Stimulated activated CD4-positive, alpha-beta T cell treated with anti-CD3 and anti-CD28 coated beads, TNF-alpha, amount 100 ng/mL, for 1 hour (primary cell): Measurements from ENCODE around the gene ME3.

Experiments
- DNase-seq, 3 donors: peaks; one replicate each; pipeline ENCODE4 v3.0.0-alpha.2; 2020; ENCODE audit warnings: low read depth in 3 of 3, low spot score in 1 of 3

Gene ME3

GRCh38 chr11:86693518-86693917, 21.1 kb upstream of the ME3 start:
- no peak for DNase-seq

GRCh38 chr11:86692746-86693145, 20.3 kb upstream of the ME3 start:
- no peak for DNase-seq

- no peak for DNase-seq
Observed at GRCh38 chr11:86692317-86692716, 19.9 kb upstream of the ME3 start.

GRCh38 chr11:86688398-86689179, 16.2 kb upstream of the ME3 start:
- no peak for DNase-seq

- DNase-seq, result no peak
Observed at GRCh38 chr11:86687185-86687778, 14.9 kb upstream of the ME3 start.

GRCh38 chr11:86686531-86686930, 14.1 kb upstream of the ME3 start:
- DNase-seq, result no peak

GRCh38 chr11:86681483-86681756, 9.0 kb upstream of the ME3 start:
- DNase-seq, result no peak

- DNase-seq, result no peak
Observed at GRCh38 chr11:86680716-86681482, 8.5 kb upstream of the ME3 start.

GRCh38 chr11:86678823-86679222, 6.4 kb upstream of the ME3 start:
- DNase-seq, result no peak

GRCh38 chr11:86678296-86678695, 5.9 kb upstream of the ME3 start:
- no peak for DNase-seq

- no peak for DNase-seq
Observed at GRCh38 chr11:86676533-86677154, 4.2 kb upstream of the ME3 start.

GRCh38 chr11:86676010-86676409, 3.6 kb upstream of the ME3 start:
- DNase-seq, result no peak

- no peak for DNase-seq
Observed at GRCh38 chr11:86675017-86675416, 2.6 kb upstream of the ME3 start.

GRCh38 chr11:86673872-86674750, 1.7 kb upstream of the ME3 start:
- no peak for DNase-seq

- no peak for DNase-seq
Observed at GRCh38 chr11:86673055-86673843, 833 bp upstream of the ME3 start.

- DNase-seq, result no peak
Observed at GRCh38 chr11:86671531-86672006, 847 bp downstream of the ME3 start.

- no peak for DNase-seq
Observed at GRCh38 chr11:86670911-86671310, 1.5 kb downstream of the ME3 start.

GRCh38 chr11:86670181-86670580, 2.2 kb downstream of the ME3 start:
- DNase-seq, result no peak

GRCh38 chr11:86669424-86669823, 3.0 kb downstream of the ME3 start:
- no peak for DNase-seq

- DNase-seq, result no peak
Observed at GRCh38 chr11:86668929-86669328, 3.5 kb downstream of the ME3 start.
